GM19324 (cell line): ENCODE data around the gene CYP24A1.

Source experiments
- ATAC-seq: cut with Tn5 transposase; IDR thresholded peaks from one replicate; pipeline ENCODE4 v1.9.1; 2021; ENCODE audit warnings: mild to moderate bottlenecking, moderate library complexity; ENCODE audit not compliant: unreplicated experiment, low FRiP score

Gene CYP24A1

GRCh38 chr20:54204063-54204462 is 30.3 kb upstream of the CYP24A1 start:
- no peak for ATAC-seq

GRCh38 chr20:54203281-54203680 is 29.5 kb upstream of the CYP24A1 start:
- ATAC-seq, result no peak

- no peak for ATAC-seq
These were observed 27.6 kb upstream of the CYP24A1 start for GRCh38 chr20:54201268-54201846.

GRCh38 chr20:54200487-54201267 is 26.9 kb upstream of the CYP24A1 start:
- ATAC-seq, result no peak

- no peak for ATAC-seq
These were observed 26.0 kb upstream of the CYP24A1 start for GRCh38 chr20:54199721-54200176.

GRCh38 chr20:54199283-54199682 is 25.5 kb upstream of the CYP24A1 start:
- ATAC-seq, result no peak

- ATAC-seq, result no peak
These were observed 24.1 kb upstream of the CYP24A1 start for GRCh38 chr20:54197621-54198604.

- ATAC-seq, result no peak
These were observed 22.0 kb upstream of the CYP24A1 start for GRCh38 chr20:54195483-54196472.

GRCh38 chr20:54194724-54195438 is 21.1 kb upstream of the CYP24A1 start:
- no peak for ATAC-seq

- ATAC-seq, result no peak
These were observed 20.0 kb upstream of the CYP24A1 start for GRCh38 chr20:54193817-54194216.

- ATAC-seq, result no peak
These were observed 16.4 kb upstream of the CYP24A1 start for GRCh38 chr20:54190217-54190616.

- no peak for ATAC-seq
These were observed 15.8 kb upstream of the CYP24A1 start for GRCh38 chr20:54189630-54190029.

- no peak for ATAC-seq
These were observed 14.5 kb upstream of the CYP24A1 start for GRCh38 chr20:54188132-54188849.

- ATAC-seq, result no peak
These were observed 11.3 kb upstream of the CYP24A1 start for GRCh38 chr20:54184904-54185626.

- no peak for ATAC-seq
These were observed 10.3 kb upstream of the CYP24A1 start for GRCh38 chr20:54184071-54184470.

GRCh38 chr20:54180931-54181330 is 7.1 kb upstream of the CYP24A1 start:
- no peak for ATAC-seq

GRCh38 chr20:54179946-54180345 is 6.2 kb upstream of the CYP24A1 start:
- no peak for ATAC-seq

GRCh38 chr20:54178256-54178655 is 4.5 kb upstream of the CYP24A1 start:
- ATAC-seq, result no peak
